Measurements from ENCODE around the gene MAZ.
A peak's percentile ranks its signal among the peaks of the same experiment; 100 is the strongest.
"Not testable (repeated sequence)": the region's sequence is repeated elsewhere in the genome, so short reads cannot be mapped to it uniquely, and the experiment has no call there.

Gene MAZ

GRCh38 chr16:29790183-29790948, 16.0 kb upstream of the MAZ start, which contains the start of gene KIF22:
TSS of gene KIF22 (plus strand) at chr16:29790751. CDS start at chr16:29790760, 9 bp downstream.
- in situ Hi-C loops (cut with HindIII; ENCODE audit: low pct_unique_long_range_greater_than_20kb, low sequenced_read_pairs), result no loop called here
- no peak for TF ChIP-seq JUND (IDR thresholded peaks at IDR 0.05; ENCODE audit: low read depth)
- peak; percentile 98 to 99 for DNase-seq (ENCODE audit: low read depth in 1 of 2, low spot score in 1 of 2)

DNA sequence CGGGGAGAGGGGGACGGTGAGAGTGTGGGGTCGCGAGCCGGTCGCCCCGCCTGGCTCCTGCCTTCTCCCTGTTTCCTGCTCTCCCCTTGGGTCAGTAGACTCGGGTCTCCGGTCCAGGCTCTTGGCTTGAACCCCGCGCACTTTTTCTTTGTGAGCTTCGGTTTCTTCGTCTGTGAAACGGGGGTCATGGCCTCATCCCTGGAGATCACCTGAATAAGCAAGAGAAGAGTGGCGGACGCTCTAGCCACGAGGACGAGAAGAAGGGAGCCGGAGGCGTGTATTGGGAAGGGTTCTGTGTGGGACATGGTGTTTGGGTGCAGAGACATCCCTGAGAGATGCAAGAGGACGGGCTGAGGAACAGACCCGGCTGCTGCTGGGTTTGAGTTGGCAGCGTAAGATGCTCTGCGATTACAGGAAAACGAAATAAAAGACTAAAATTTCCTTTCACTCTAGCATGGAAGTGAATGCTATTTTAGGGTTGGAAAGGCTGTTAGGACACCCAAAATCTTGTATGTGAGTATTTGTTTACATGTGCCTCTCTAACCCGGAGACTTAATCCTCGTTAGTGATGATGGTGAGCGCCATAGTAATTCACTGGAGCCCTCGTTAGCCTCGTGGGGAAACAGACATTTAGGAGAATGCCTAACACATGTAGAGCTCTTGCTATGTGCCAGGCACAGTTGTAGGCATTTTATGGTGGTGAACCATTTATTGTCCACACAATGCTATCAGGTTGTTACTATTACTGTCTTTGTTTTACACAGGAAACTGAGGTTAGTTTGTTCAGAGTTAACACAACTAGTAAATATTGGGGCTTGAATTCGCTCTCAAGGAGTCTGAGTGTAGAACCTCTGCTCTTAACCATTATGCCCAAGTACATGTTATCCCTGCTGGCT, 15.1 kb upstream of the MAZ start:
- DNase-seq (ENCODE audit: low read depth in 1 of 2, low spot score in 1 of 2), result peak in 1 of 2 experiments; percentile 14
- in situ Hi-C loops (cut with HindIII; ENCODE audit: low pct_unique_long_range_greater_than_20kb, low sequenced_read_pairs), result no loop called here
- no peak for TF ChIP-seq JUND (IDR thresholded peaks at IDR 0.05; ENCODE audit: low read depth)

GRCh38 chr16:29791845-29792807, 14.2 kb upstream of the MAZ start:
- DNase-seq (ENCODE audit: low read depth in 1 of 2, low spot score in 1 of 2), result no peak
- in situ Hi-C loops (cut with HindIII; ENCODE audit: low pct_unique_long_range_greater_than_20kb, low sequenced_read_pairs), result no loop called here
- no peak for TF ChIP-seq JUND (IDR thresholded peaks at IDR 0.05; ENCODE audit: low read depth)

DNA sequence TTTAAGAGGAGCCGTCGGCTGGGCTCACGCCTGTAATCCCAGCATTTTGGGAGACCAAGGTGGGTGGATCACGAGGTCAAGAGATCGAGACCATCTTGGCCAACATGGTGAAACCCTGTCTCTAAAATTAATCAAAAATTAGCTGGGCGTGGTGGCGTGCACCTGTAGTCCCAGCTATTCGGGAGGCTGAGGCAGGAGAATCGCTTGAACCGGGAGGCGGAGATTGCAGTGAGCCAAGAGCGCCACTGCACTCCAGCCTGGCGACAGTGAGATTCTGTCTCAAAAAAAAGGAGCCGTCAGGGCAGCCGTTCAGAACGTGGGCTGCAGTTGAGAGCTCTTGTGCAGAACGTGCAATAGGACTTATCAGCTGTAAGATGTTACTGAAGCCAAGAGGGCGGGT, 13.2 kb upstream of the MAZ start:
- DNase-seq (ENCODE audit: low read depth in 1 of 2, low spot score in 1 of 2); in situ Hi-C loops (cut with HindIII; ENCODE audit: low pct_unique_long_range_greater_than_20kb, low sequenced_read_pairs): not testable (repeated sequence)

GRCh38 chr16:29794231-29794710, 12.1 kb upstream of the MAZ start:
- in situ Hi-C loops (cut with HindIII; ENCODE audit: low pct_unique_long_range_greater_than_20kb, low sequenced_read_pairs), result no loop called here
- TF ChIP-seq JUND (IDR thresholded peaks at IDR 0.05; ENCODE audit: low read depth), result no peak
- no peak for DNase-seq (ENCODE audit: low read depth in 1 of 2, low spot score in 1 of 2)

- no peak for TF ChIP-seq JUND (IDR thresholded peaks at IDR 0.05; ENCODE audit: low read depth)
- in situ Hi-C loops (cut with HindIII; ENCODE audit: low pct_unique_long_range_greater_than_20kb, low sequenced_read_pairs), result no loop called here
- DNase-seq (ENCODE audit: low read depth in 1 of 2, low spot score in 1 of 2), result no peak
These were observed 3.9 kb upstream of the MAZ start for GRCh38 chr16:29802416-29802935.

DNA sequence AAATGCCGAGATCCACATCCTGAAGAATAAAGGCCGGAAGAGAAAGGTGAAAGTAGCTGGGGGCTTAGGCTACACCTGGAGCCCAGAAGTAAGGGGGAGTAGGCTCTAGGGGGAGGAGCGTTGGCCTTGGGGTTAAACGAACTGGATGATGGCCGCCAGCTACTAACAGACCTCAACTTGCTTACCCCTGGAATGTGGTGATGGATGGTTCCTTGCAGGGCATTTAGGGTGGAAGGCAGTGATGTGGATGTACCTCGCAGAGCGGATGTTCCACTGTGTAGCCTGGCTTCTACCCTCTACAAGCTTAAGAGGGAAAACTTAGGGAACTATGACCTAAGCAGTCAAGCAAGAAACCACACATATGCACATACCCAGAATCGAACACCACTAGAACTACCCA, 2.3 kb upstream of the MAZ start:
- no peak for TF ChIP-seq JUND (IDR thresholded peaks at IDR 0.05; ENCODE audit: low read depth)
- no peak for DNase-seq (ENCODE audit: low read depth in 1 of 2, low spot score in 1 of 2)
- in situ Hi-C loops (cut with HindIII; ENCODE audit: low pct_unique_long_range_greater_than_20kb, low sequenced_read_pairs), result no loop called here

- TF ChIP-seq JUND (IDR thresholded peaks at IDR 0.05; ENCODE audit: low read depth), result no peak
- DNase-seq (ENCODE audit: low read depth in 1 of 2, low spot score in 1 of 2), result peak in 1 of 2 experiments; percentile 44
- in situ Hi-C loops (cut with HindIII; ENCODE audit: low pct_unique_long_range_greater_than_20kb, low sequenced_read_pairs), result no loop called here
These were observed 1.7 kb upstream of the MAZ start for GRCh38 chr16:29804455-29805231.

DNA sequence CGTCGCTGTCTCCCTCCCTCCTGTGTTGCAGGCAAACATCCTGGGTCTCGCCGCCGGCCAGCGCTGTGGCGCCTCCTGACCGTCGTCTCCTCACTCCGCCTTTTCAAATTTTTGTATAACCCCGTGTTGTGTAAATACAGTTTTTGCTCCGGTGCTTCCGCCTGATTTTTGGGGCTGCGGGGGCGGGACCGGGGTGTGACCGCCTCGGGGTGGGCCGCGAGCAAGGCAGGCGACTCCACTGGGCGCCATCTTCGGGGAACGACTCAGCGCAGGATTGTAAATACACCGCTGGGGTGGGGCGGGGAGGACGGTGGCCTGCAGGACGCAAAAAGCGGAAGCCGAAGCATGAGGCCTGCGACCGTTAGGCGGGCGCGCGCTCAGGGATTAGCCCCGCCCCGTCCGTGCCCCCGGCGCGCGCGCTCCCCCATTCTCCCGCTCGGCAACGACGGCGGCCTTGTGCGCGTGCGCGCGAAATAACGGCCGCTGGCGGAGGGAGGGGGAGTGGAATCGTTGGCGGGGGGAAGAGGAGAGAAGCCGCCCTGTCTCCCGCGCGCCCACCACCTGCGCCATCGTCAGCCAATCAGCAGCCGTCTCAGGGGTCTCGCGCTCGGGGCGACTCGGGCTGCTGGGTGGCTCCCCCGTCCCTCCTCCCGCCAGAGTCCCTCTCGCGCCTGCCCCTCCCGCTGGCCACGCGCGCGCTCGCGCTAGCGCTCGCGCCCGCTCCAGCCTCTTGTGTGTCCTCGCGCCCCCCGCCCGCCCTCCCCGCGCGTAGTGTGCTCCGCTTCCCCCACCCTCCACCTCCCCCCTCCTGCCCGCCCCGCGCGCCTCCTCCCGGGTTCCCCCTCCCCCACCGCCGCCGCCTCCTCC, 864 bp upstream of the MAZ start:
- in situ Hi-C loops (cut with HindIII; ENCODE audit: low pct_unique_long_range_greater_than_20kb, low sequenced_read_pairs), result no loop called here
- DNase-seq (ENCODE audit: low read depth in 1 of 2, low spot score in 1 of 2), result peak; percentile 83 to 97
- no peak for TF ChIP-seq JUND (IDR thresholded peaks at IDR 0.05; ENCODE audit: low read depth)

DNA sequence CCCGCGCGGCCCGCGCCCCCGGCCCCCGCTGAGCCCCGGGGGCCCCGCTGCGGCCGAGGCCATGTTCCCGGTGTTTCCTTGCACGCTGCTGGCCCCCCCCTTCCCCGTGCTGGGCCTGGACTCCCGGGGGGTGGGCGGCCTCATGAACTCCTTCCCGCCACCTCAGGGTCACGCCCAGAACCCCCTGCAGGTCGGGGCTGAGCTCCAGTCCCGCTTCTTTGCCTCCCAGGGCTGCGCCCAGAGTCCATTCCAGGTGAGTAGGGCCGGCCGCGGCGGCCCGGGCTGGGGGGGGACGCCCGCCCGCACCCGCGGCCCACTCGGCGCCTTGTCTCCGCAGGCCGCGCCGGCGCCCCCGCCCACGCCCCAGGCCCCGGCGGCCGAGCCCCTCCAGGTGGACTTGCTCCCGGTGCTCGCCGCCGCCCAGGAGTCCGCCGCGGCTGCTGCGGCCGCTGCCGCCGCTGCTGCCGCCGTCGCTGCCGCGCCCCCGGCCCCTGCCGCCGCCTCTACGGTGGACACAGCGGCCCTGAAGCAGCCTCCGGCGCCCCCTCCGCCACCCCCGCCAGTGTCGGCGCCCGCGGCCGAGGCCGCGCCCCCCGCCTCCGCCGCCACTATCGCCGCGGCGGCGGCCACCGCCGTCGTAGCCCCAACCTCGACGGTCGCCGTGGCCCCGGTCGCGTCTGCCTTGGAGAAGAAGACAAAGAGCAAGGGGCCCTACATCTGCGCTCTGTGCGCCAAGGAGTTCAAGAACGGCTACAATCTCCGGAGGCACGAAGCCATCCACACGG, 504 bp downstream of the MAZ start:
- in situ Hi-C loops (cut with HindIII; ENCODE audit: low pct_unique_long_range_greater_than_20kb, low sequenced_read_pairs), result no loop called here
- peak; percentile 42 to 84 for DNase-seq (ENCODE audit: low read depth in 1 of 2, low spot score in 1 of 2)
- TF ChIP-seq JUND (IDR thresholded peaks at IDR 0.05; ENCODE audit: low read depth), result no peak

Data from T47D (cell line).